A549 treated with Mapracorat at 1 μM for 4 hours (cell line): ENCODE data around the gene BHLHA15. TPM values are rescaled to one million over a fixed set of nuclear protein-coding genes. Genes with fewer than 3 reads are reported as not detected.

ENCODE experiments used
- total RNA-seq: library from RNA; stranded (reverse); fragments of 200-300 nt; extraction: Qiagen RNA extraction; gene quantifications from 5 replicates; pipeline ENCODE4 v1.2.3, GENCODE V29; 2022

BHLHA15 gene
- 0.21 to 0.71 TPM (median 0.43 TPM) in 5 replicates for total RNA-seq

GRCh38 chr7:98211221-98211675 lies at the start of gene BHLHA15:
Gene BHLHA15 (plus strand): TSS chr7:98211439. CDS start chr7:98212310, 871 bp downstream.

GRCh38 chr7:98251601-98252424 lies 40.6 kb downstream of the BHLHA15 start, which contains the start of gene TECPR1:
Gene TECPR1 (minus strand): TSS chr7:98252232. CDS start chr7:98246146, 6,086 bp downstream.

Other genes with a start within 250 kb of the BHLHA15 start
- gene OCM2, start 221.2 kb upstream of the BHLHA15 start, total RNA-seq = not detected in 5 replicates
- 8.3 to 11.1 TPM (median 9.7 TPM) in 5 replicates for gene LMTK2, start 104.6 kb upstream of the BHLHA15 start, total RNA-seq
- gene TECPR1, start 40.8 kb downstream of the BHLHA15 start, total RNA-seq = 5.3 to 9.1 TPM (median 8.4 TPM) in 5 replicates
- 112 to 170 TPM (median 165 TPM) in 5 replicates for gene BRI3, start 70.2 kb downstream of the BHLHA15 start, total RNA-seq
- 41.3 to 47.3 TPM (median 45.8 TPM) in 5 replicates for gene BAIAP2L1, start 189.7 kb downstream of the BHLHA15 start, total RNA-seq